Gastrocnemius medialis (tissue), 4 donors: ENCODE results near the gene LPO. TPM values are rescaled to one million over a fixed set of nuclear protein-coding genes. Genes with fewer than 3 reads are reported as not detected.
A peak's percentile ranks its signal among the peaks of the same experiment; 100 is the strongest.

ENCODE experiments used
- ATAC-seq, 2 donors: fragments of 150-250 bp; one replicate each; pipeline ENCODE4 v1.9.1; 2016
- DNase-seq, 2 donors: peaks; one replicate each; pipeline ENCODE4 v3.0.0-alpha.2; 2019
- H3K27ac ChIP-seq, 4 donors: fragments of 200-600 bp; sonication (generic); 1 replicate in 1 of 4; 2 replicates in 3 of 4; pipeline ENCODE4 v1.5.1; 2016 to 2018; ENCODE audit warnings: mild to moderate bottlenecking in 2 of 4, moderate library complexity in 1 of 4
- H3K27me3 ChIP-seq, 3 donors: fragments of 200-600 bp; sonication (generic) in 2 of 3; 1 replicate in 1 of 3; 2 replicates in 2 of 3; pipeline versions ENCODE4 v1.5.1 to v1.6.0; 2016 to 2019; ENCODE audit warnings: mild to moderate bottlenecking in 1 of 3, moderate library complexity in 1 of 3
- H3K36me3 ChIP-seq, 2 donors: fragments of 200-600 bp; sonication (generic) in 1 of 2; one replicate each; pipeline ENCODE4 v1.5.1; 2017 to 2018
- H3K4me1 ChIP-seq, 2 donors: fragments of 200-600 bp; sonication (generic) in 1 of 2; one replicate each; pipeline ENCODE4 v1.5.1; 2016 to 2017; ENCODE audit warnings: mild to moderate bottlenecking in 2 of 2
- H3K4me3 ChIP-seq, 4 donors: fragments of 200-600 bp; sonication (generic) in 3 of 4; 1 replicate in 1 of 4; 2 replicates in 3 of 4; pipeline ENCODE4 v1.5.1; 2016 to 2019; ENCODE audit warnings: mild to moderate bottlenecking in 2 of 4
- H3K9me3 ChIP-seq, 3 donors: fragments of 200-600 bp; sonication (generic) in 2 of 3; 1 replicate in 1 of 3; 2 replicates in 2 of 3; pipeline ENCODE4 v1.5.1; 2016 to 2019
- POLR2A ChIP-seq, 2 donors: fragments of 450-650 bp; IDR thresholded peaks; one replicate each; pipeline ENCODE4 v1.6.1; 2017; ENCODE audit warnings: antibody characterized with exemption in 2 of 2, mild to moderate bottlenecking in 2 of 2, moderate library complexity in 2 of 2
- in situ Hi-C, 4 donors: fragments of 200-750 bp; cut with MboI; loops; one replicate each; pipeline versions ENCODE4 v1.15.0 to v1.8.0; 2017; ENCODE audit warnings: low sequenced_read_pairs in 4 of 4
- intact Hi-C: fragments of 100-400 bp; cut with DNase I; formaldehyde crosslinking; loops from one replicate; pipeline ENCODE4 v1.15.1; 2023; ENCODE audit warnings: low total_unique reads
- total RNA-seq, 4 donors: library from RNA; depleted of rRNA; stranded (reverse); fragments of >200 nt; gene quantifications; one replicate each; pipeline versions ENCODE4 v1.1.0 to v1.2.3, GENCODE V29; 2016
- TF ChIP-seq, protein P1 (sequence below), 5 experiments: fragments of 450-650 bp in 3 of 5; fragments of 200-600 bp in 2 of 5; sonication (generic) in 2 of 5; IDR thresholded peaks in 4 of 5; conservative IDR thresholded peaks in 1 of 5; 1 replicate in 4 of 5; 2 replicates in 1 of 5; pipeline ENCODE4 v1.5.1; 2016 to 2019; ENCODE audit warnings: antibody characterized with exemption in 5 of 5, mild to moderate bottlenecking in 3 of 5, moderate library complexity in 3 of 5

Gene LPO
- total RNA-seq, 4 donors from 2014 or later = not detected

GRCh38 chr17:58248955-58249269 is 10.5 kb downstream of the LPO start:
- no peak for ATAC-seq
- no peak for DNase-seq
- no peak overlapping the region for H3K27ac ChIP-seq
- in situ Hi-C loops (no loop called here), intact Hi-C loops (no loop called here)
- H3K9me3 ChIP-seq = no peaks in the 10 kb centered on the region
- H3K4me3 ChIP-seq = peak overlapping the region in 3 of 4 donors; percentile 46 to 50 (median 50)
- H3K4me1 ChIP-seq = peaks cover 0 to 10% of the 10 kb centered on the region in 2 donors
- H3K36me3 ChIP-seq = no peaks in the 10 kb centered on the region
- H3K27me3 ChIP-seq = peaks cover 9 to 16% (median 9%) of the 10 kb centered on the region in 3 donors
- TF ChIP-seq POLR2A (IDR thresholded peaks at IDR 0.05) = no peak
- TF ChIP-seq, protein P1, sequence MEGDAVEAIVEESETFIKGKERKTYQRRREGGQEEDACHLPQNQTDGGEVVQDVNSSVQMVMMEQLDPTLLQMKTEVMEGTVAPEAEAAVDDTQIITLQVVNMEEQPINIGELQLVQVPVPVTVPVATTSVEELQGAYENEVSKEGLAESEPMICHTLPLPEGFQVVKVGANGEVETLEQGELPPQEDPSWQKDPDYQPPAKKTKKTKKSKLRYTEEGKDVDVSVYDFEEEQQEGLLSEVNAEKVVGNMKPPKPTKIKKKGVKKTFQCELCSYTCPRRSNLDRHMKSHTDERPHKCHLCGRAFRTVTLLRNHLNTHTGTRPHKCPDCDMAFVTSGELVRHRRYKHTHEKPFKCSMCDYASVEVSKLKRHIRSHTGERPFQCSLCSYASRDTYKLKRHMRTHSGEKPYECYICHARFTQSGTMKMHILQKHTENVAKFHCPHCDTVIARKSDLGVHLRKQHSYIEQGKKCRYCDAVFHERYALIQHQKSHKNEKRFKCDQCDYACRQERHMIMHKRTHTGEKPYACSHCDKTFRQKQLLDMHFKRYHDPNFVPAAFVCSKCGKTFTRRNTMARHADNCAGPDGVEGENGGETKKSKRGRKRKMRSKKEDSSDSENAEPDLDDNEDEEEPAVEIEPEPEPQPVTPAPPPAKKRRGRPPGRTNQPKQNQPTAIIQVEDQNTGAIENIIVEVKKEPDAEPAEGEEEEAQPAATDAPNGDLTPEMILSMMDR (IDR thresholded peaks at IDR 0.05 in 4 of 5, conservative IDR thresholded peaks at IDR 0.05 in 1 of 5) = no peak

DNA sequence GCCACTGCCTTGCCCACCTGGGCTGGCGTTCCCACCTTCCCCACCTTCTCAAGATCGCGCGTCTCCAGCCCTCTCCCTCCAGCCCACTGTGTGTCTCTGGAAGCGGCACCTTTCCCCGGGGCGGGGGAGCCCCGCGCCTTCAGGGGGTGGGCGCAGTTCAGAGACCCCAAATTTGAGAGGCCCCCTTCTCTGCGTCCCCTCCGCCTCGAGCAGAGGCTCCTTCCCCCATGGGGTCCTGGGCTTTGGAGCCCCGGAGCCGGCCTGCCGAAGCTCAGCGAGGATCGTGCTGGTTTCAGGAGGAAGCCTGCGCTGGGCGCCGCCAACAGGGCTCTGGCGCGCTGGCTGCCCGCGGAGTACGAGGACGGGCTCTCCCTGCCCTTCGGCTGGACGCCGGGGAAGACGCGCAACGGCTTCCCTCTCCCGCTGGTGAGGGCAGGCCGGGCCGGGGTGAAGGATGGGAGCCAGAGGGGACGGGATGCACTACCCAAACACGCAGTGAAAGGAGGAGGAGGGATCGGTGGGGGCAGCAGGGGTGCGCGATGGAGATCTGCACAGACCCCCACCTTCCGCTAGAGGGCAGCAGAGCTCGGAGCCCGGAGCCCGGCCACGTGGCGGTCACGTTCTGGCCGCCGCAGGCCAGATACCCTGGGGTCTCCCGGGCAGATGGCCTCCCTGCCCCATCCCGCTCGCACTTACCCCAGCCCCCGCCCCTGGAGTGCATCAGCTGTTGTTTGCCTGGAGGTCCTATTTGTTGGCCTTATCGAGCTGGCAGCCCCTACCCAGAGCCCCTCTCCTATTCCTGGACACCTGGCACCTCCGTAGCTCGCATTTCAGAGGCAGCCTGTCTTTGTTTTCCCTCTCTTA is 11.1 kb downstream of the LPO start:
- Histone ChIP-seq H3K4me3 (peak overlapping the region; percentile 46 to 62 (median 50)), H3K9me3 (no peaks in the 10 kb centered on the region), H3K36me3 (no peaks in the 10 kb centered on the region), H3K27me3 (peaks cover 9 to 16% (median 9%) of the 10 kb centered on the region in 3 donors), H3K4me1 (peaks cover 0 to 10% of the 10 kb centered on the region in 2 donors), H3K27ac (no peak overlapping the region)
- intact Hi-C loops (no loop called here), in situ Hi-C loops (no loop called here)
- TF ChIP-seq, protein P1 (IDR thresholded peaks at IDR 0.05 in 4 of 5, conservative IDR thresholded peaks at IDR 0.05 in 1 of 5) = peak; percentile 58 to 94 (median 86)
- no peak for TF ChIP-seq POLR2A (IDR thresholded peaks at IDR 0.05)
- ATAC-seq (peak; percentile 74 to 89), DNase-seq (peak; percentile 29 to 39)

DNA sequence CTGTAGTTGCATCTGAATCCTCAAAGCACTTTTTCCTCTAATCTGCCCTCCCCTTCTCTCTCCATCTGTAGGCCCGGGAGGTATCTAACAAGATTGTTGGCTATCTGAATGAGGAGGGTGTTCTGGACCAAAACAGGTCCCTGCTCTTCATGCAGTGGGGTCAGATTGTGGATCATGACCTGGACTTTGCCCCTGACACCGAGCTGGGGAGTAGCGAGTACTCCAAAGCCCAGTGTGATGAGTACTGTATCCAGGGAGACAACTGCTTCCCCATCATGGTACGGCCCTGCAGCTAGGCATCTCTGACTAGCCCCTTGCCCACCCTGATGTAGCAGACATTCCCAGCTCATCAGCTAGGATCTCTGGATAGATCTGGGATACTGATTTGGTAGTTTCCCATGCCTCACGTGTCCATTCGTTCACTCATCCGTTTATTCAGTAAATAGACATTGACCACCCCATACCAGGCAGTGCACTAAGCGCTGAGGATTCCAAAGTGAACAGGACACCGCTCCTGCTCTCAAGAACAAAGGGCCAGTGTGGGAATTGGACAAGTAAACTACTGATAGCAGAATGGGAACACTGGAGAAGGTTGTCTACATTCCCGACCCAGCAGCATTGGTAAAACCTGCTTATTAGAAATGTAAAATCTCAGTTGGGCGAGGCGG is 12.1 kb downstream of the LPO start:
- Histone ChIP-seq H3K4me3 (no peak overlapping the region), H3K4me1 (peaks cover 0 to 10% of the 10 kb centered on the region in 2 donors), H3K9me3 (no peaks in the 10 kb centered on the region), H3K27me3 (peaks cover 11 to 23% (median 14%) of the 10 kb centered on the region in 3 donors), H3K27ac (no peak overlapping the region), H3K36me3 (no peaks in the 10 kb centered on the region)
- DNase-seq (no peak), ATAC-seq (no peak)
- in situ Hi-C loops (no loop called here), intact Hi-C loops (no loop called here)
- TF ChIP-seq POLR2A (IDR thresholded peaks at IDR 0.05) = no peak
- TF ChIP-seq, protein P1 (IDR thresholded peaks at IDR 0.05 in 4 of 5, conservative IDR thresholded peaks at IDR 0.05 in 1 of 5) = no peak

- H3K4me3 ChIP-seq = no peak overlapping the region
- no peaks in the 10 kb centered on the region for H3K36me3 ChIP-seq
- H3K9me3 ChIP-seq = no peaks in the 10 kb centered on the region
- in situ Hi-C loops = no loop called here
- H3K27me3 ChIP-seq = peaks cover 11 to 18% (median 14%) of the 10 kb centered on the region in 3 donors
- peaks cover 0 to 10% of the 10 kb centered on the region in 2 donors for H3K4me1 ChIP-seq
- ATAC-seq (no peak), DNase-seq (no peak)
- intact Hi-C loops = no loop called here
- no peak for TF ChIP-seq POLR2A (IDR thresholded peaks at IDR 0.05)
- TF ChIP-seq, protein P1 (IDR thresholded peaks at IDR 0.05 in 4 of 5, conservative IDR thresholded peaks at IDR 0.05 in 1 of 5) = no peak
- no peak overlapping the region for H3K27ac ChIP-seq
These were observed 13.8 kb downstream of the LPO start for GRCh38 chr17:58252141-58252540.
